HG02973 (cell line): Measurements from ENCODE around the gene OLFML2A.

Experiments used
- ATAC-seq: cut with Tn5 transposase; IDR thresholded peaks from one replicate; pipeline ENCODE4 v1.9.1; 2021; ENCODE audit warnings: moderate library complexity; ENCODE audit not compliant: unreplicated experiment

Gene OLFML2A

DNA sequence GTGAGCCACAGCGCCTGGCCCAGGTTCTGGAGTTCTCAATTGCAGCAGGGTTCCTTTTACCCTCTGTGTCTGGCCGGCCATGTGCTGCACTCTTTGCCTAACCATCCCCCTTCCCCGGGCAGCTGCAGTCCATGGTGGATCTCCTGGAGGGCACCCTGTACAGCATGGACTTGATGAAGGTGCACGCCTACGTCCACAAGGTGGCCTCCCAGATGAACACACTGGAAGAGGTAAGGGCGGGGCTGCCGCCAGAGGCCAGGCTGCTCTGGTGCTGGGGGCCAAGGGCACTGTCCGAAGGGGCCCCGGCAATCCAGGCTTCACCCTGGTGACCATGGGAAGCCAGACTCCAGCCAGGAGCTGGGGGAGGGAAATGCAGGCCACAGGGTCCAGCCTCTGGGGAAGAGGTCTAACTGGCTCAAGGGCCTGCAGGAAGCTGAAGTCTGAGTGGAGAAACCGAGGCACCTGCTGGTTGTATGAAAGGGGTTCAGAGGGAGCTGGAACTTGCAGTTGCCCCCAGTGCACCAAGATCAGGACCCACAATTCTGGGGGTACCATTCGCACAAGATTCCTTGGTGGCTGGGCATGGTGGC is 18.1 kb downstream of the OLFML2A start:
- ATAC-seq = no peak

- no peak for ATAC-seq
Measured at GRCh38 chr9:124795881-124796431, 19.0 kb downstream of the OLFML2A start.

- ATAC-seq = no peak
Measured at GRCh38 chr9:124797343-124798103, 20.6 kb downstream of the OLFML2A start.

GRCh38 chr9:124799274-124800006 is 22.5 kb downstream of the OLFML2A start:
- no peak for ATAC-seq

DNA sequence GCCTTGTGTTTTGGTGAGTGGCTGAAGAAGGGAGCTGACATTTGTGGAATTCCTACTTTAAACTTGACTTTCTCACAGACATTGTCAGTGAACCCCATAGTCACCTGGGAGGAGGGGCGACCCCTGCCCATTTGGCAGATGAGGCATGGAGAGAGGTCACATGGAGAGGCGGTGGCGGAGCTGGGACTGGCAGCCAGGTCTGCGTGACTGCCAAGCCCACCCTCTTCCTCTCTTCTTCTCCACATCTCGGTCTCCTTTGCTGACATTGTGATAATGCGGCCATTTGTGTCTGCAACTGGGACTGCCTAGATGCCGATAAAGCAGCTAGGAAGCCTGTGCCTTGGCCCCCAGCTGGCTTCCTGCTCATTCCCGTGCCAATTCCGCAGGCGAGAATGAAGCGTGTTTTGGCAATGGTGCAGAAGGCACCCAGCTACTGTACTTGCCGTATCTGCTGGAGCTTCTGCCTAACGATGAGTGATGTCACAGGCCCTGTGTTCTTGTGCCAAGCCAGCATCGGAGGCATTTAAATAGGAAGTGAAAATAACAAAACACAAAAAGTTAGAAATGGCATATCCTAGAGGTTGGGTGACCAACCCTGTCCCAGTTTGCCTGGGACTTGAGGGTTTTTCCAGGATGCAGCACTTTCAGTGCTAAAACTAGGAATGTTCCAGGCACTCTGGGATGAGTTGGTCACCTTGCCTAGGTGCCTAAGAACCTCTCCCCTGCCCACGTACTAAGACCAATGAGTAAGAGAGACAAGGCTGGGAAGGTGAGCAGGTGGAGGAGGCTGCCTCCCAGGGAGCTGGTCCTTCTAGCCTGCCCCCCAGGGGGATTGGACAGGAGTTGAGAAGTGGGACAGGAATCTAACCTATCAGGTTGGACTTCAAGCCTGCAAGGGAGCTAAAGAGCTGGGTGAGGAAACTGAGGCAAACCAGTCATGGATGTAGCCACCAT is 23.6 kb downstream of the OLFML2A start:
- ATAC-seq = no peak

DNA sequence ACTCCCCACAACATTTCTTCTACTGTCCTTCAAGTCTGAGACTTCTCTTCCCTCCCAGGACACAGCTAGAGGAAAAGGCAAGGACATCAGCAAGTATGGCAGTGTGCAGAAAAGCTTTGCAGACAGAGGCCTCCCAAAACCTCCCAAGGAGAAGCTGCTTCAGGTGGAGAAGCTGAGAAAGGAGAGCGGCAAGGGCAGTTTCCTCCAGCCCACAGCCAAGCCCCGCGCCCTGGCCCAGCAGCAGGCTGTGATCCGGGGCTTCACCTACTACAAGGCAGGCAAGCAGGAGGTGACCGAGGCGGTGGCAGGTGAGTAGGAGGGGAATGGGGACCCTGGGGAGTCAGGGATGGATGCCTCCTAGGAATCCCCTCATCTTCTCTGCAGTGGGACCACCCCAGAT is 24.4 kb downstream of the OLFML2A start:
- ATAC-seq = no peak

DNA sequence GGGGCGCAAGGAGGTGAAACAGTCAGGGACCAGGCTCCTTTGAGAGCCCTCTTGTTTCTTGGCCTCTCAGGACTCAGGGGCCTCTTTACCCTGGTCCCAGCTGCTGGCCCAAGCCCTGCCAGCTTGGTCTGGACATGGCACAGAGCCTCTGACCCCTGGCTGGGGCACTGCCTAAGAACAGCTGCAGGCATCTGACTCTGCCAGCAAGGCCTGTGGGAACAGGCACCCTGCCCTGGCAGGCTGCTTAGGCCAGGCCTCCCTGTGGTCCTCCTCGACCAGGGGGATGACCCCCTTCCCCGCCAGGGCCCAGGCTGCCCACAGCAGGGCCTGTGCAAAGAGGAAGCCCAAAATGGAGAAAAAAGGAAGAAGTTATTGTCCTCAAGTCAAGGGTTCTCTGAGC is 25.5 kb downstream of the OLFML2A start:
- no peak for ATAC-seq

GRCh38 chr9:124803911-124804310 is 27.0 kb downstream of the OLFML2A start:
- no peak for ATAC-seq

DNA sequence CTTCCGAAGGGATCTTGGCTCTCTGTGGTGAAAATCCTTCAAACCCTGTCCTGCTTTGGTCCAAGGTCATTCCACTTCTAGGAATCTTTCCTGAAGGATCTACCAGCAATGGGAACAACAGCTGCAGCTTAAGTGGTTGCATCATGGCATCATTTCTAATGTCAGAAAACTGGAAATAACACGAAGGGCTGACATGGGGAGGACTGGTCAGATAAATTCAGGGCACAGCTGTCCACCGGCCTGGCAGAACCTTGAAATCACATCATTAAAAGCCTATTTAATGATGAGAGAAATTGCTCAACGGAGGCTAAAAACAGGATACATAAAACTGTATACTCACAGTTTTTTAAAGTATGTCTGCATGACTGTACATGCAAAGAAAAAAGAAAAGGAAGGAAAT is 28.3 kb downstream of the OLFML2A start:
- no peak for ATAC-seq

GRCh38 chr9:124808246-124808956 is 31.5 kb downstream of the OLFML2A start:
- no peak for ATAC-seq

DNA sequence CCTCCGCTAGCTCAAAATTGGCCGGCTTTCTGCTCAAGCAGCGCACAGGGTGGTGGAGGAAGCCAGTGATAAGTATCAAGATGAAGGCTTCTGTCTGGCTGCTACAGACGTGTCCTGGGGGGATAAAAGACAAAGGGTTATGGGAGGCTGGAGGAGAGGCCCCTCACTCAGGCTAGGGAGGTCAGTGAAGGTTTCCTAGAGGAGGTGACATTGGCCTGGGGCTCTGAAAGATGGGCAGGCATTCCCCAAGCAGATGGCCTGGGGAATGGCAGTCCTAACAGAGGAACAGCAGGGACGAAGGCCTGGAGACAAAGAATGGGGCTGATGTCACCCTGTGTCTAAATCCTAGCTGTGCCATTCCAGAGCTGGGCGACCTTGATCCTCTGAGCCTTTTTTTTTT is 32.3 kb downstream of the OLFML2A start:
- no peak for ATAC-seq

- ATAC-seq = no peak
Measured at GRCh38 chr9:124809741-124810500, 33.0 kb downstream of the OLFML2A start.

GRCh38 chr9:124810663-124811355 is 33.9 kb downstream of the OLFML2A start:
- ATAC-seq = no peak

DNA sequence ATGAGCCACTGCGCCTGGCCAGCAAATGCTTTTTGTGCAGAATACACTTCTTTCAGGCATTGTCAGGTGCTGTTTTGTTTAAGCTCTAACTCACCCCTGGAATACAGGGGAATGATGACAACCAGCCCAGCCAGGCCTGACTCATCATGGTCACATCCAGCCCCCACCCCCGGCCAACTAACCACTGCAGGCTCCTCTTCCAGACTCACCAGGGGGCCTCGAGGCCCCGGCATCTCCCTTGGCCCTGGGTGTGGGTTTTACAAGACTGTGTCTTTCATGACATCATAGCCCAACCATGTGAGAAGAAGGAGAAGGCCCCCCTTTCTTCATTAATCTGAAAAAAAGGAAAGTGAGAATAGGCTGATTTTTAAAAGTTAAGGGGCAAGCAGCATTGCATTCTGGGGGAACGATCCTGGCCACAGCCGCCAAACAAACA is 35.5 kb downstream of the OLFML2A start:
- no peak for ATAC-seq

GRCh38 chr9:124813041-124813440 is 36.1 kb downstream of the OLFML2A start:
- ATAC-seq = no peak

DNA sequence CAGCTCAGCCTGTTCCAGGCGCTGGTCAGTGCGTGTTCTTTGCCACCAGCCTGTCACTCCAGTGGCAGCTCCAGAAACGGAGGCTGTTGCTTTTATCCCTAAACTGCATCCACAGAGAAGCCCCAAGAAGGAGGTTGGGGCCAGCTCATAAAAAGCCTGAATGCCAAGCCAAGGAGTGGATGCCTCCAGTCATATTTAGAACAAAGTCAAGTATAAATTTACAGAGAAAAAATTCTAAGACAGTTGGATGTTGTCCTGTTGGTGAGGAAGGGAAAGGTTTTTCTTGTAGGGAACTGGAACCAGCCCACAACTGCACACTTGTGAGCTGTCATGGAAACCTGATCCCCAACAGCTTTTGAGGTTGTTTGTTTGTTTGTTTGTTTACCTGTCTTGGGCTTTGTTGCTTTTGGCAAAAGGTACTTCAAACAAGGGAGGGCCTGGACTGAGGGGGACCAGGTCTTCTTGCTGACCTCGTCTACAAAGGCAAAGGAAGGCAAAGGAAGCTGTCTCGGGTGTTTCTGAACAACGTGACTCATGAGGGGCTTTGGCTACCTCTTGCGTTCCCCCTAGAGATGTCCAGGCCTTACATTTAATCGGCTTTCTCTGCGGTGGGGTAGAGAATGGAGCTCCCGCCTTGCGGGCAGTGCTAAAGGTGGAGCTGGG is 36.7 kb downstream of the OLFML2A start:
- no peak for ATAC-seq

DNA sequence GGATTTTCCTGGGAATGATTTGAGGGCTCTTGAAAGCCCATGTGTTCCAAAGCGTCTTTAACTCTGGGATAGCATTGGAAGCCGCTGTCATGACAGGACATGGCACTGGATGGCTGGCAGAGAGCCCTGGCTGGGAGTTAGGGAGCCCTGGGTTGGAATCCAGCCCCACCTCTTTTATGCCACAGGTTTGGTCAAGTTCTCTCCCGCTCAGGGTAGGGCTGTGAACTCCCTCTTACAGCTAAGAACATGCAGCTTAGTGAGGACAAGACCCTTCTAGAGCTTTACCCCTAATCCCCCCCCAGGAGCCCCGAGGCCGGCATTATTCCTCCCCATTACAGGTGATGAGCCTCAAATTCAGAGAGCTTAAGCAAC is 37.2 kb downstream of the OLFML2A start:
- no peak for ATAC-seq

DNA sequence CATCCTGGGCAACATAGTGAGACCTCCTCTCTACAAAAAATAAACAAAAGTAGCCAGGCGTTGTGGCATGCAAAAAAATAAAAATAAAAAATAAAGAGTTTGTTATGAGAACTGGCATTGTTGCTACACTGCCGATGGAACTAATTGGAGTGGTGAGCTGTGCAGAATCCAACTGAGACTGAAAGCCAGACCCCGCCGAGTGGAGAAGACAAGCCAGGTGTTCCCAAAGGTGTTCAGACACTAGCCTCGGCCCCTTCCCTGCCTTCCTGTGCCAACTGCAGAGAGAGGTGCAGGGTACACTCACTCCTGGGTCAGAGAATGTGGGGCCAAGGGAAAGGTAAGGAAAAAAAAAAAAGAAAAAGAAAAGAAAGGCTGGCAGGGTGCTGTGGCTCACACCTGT is 38.7 kb downstream of the OLFML2A start:
- ATAC-seq = no peak
